ENCODE data around the gene SYCP2.

Gene SYCP2

DNA sequence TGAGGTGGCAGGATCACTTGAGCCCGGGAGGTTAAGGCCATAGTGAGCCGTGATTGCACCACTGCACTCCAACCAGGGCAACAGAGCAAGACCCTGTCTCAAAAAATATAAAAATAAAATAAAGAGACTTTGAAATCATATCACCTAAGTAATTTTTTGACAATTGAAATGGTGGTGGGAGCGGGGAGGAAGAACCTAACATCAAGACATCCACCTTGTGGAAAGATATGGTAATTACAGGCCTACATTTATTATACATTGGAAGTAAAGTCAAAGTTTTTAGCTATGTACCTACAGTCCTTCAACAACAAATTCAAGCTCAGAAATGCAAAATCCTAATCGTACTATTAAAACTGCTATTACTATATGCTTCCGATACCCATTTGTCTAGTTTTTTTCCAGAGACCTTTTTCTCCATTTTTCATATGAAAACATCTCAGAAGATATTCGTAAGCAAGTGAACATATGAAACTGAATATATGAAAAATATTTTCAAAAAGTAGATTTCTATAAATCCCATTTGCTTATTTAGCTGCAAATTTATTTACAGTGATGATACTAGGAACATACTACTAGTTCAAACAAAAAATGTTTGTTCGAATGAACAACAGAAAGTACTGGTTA is 83.3 kb downstream of the SYCP2 start:
- peak; percentile 69 for FAIRE-seq
- no peak for DNase-seq (ENCODE audit: extremely low spot score, insufficient read length, low read depth)

DNA sequence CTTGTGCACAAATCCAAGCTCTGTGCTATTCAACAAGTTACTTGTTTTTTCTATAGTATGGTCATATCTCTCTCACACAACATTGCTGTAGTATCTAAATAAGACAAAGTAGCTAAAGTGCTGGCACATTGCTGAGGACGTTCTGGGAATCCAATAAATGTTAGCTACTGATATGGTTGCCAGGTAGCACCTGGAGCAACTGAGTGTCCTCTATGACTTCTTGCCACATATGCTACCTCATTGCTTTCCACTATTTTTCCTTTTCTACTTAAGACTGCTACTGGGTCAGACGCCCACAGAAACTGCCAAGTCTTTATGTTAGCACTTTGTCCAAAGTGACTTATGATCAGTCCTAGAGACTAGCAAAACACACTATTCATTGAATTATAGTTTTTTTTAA is 85.3 kb downstream of the SYCP2 start:
- FAIRE-seq: no peak

GRCh38 chr20:59845472-59845871 is 88.0 kb downstream of the SYCP2 start:
- DNase-seq (ENCODE audit: extremely low spot score, insufficient read length, low read depth) (no peak), FAIRE-seq (no peak)

More for the DNA sequence above, 85.3 kb downstream of the SYCP2 start:
- no peak for DNase-seq (ENCODE audit: extremely low spot score, insufficient read length, low read depth)

DNA sequence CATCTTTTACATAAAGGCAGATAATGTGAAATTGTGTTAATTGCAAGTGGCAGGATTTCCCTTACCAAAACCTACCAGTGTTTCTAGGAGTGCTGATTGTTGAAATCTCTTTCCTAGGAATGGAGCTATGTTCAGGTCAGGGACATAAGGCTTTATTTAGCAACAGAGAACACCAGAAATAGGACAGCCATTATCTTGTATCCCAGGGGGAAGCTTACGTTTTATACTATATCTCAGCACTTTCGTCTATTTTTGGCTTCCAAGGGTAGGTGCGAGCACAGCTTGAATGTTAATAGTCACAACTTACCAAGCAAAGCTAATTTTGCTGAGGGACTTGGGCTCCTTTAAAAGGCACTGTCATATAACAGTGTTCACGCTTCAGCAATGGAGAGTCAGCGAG is 94.0 kb downstream of the SYCP2 start:
- DNase-seq (ENCODE audit: extremely low spot score, insufficient read length, low read depth) (no peak), FAIRE-seq (no peak)

DNA sequence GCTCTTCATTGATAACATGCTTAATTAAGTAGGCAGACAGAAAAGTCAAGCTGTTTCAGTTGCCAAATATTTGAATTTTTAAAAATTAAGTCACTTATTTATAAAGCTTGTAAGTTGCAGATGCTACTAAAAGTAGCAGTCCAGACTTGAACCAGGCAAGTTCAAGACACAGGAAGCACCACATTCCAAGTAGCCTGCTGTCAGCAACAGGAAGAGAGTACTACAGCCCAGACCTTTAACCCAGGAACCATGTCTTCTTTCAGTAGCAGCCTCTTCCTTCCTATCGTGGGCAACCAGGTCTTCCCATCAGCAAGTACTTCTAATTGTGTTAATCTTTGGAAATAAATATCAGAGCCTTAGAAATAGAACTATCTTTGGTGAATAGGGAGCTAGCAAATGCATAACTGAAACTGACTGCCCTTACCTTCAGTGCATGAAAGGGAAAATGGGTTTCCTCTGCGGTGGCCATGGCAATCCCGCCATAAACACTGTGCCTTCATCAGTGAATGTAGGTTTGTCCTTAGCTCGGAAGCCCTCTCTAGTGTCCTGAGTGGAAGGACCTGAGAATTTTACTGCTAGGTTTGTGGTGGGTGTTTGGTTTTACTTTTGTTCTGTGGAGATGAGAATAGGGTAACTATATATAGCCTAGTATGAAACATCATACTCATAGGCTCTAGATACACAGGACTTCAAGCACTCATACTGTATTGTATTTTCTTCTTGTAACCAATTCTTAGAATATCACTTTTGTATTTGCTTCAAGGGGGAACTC is 95.6 kb downstream of the SYCP2 start:
- DNase-seq (ENCODE audit: extremely low spot score, insufficient read length, low read depth) (no peak), FAIRE-seq (no peak)

GRCh38 chr20:59836767-59837166 is 96.7 kb downstream of the SYCP2 start:
- FAIRE-seq (no peak), DNase-seq (ENCODE audit: extremely low spot score, insufficient read length, low read depth) (no peak)

DNA sequence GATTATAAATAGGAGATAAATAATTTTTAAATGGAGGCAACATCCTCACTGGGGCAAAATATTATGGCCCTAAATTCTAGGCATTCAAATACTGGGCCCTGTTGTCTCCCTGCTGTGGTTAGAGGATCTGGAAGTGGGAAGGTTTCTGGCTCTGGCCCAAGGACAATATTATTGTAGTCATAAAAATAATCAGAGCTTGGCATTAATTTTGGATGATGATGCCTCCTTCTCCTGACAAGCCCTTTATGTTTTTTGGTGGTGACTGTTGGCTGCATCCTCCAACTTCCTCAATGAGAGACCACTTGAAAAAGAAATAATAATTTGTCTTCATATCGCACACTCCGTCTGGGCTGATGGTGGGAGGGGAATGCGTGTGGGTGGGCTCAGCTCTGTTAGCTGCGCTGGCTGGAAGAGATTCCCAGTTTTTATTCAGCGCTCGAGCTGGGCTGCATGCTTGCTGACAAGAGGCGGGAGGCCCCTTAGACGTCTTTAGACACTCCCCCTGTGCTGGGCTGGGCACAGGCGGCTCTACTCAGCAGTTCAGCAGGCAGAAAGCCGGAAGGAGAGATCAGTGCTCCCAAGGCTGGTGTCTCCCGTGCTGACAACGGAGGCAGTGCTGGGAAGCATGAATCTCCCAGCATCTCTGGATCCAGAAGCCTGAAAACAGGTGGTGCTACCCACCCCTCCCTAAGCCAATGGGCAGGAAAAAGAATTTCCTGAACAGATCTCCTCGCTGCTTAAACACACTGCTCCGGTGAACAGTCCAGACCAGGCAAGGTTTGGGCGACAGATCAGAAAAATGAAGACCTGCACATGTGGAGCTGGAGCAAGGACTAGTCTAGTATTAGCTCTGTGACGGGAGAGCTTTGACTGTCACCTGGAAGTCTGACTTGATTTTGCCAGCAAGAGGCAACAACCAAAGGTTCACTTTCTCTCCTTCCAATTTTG is 97.7 kb downstream of the SYCP2 start:
- DNase-seq (ENCODE audit: extremely low spot score, insufficient read length, low read depth): no peak

DNA sequence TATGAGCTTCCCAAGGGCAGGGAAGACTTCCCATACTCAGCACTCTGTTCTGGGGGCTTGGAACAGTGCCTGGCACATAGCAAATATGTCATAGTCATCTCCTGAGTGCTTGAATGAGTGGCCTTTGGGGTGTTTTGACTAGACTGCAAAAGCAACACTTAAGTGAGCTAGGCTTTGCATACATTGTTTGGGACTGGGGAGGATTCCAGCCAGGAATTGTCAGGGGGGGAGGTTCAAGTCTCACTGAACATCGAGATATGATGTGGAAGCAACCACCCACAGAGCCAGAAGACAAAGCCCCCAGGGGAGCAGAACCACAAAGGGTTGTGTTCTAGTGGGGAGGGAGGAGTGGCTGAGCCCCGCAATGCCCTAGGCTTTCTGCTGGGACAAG is 98.4 kb downstream of the SYCP2 start:
- FAIRE-seq (no peak), DNase-seq (ENCODE audit: extremely low spot score, insufficient read length, low read depth) (no peak)

More for the DNA sequence above, 97.7 kb downstream of the SYCP2 start:
- FAIRE-seq: no peak

DNA sequence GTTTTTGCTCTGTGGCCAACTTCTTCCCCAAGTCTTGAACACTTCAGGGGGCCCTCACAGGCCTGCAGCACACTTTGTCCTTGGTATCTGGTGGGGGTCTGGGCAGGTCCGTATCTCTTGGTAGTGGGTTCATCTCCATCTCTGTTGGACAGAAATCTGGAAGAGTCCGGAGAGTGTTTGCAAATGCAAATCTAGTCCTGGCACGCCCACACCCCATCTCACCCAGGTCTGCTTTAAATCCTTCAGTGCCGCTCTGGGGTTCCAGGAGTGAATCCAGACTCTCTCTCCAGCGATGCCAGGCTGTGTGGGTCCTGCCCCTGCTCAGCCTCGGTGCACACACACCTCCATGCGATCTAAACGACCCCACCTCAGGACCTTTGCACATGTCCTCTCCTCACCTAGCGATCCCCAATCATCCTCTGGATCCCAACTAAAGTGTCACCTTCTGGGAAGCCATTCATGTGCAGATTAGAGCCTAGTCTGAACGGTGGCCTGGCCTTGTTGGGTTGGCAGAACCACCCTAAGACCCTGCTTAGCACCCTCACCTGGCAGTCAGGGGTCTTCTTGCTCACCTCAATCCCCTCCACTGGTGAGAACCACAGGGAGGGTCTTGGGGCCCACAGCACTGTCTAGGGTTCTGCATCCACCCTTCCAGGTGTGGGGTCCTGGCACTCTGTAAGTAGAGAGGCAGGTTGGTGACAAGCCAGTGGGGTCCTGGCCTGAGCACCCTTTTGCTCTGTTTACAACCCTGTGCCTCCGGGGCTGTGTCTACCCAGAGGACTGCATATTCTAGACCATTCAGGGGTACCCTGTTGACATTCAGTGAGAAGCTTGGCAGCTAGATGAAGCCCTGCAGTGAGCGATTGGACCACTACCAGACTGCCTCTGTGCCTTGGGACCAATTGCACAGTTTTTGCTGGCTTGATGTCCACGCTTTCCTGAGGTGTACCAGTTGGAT is 100.8 kb downstream of the SYCP2 start:
- FAIRE-seq (no peak), DNase-seq (ENCODE audit: extremely low spot score, insufficient read length, low read depth) (no peak)

GRCh38 chr20:59831916-59832270 is 101.5 kb downstream of the SYCP2 start:
- FAIRE-seq (no peak), DNase-seq (ENCODE audit: extremely low spot score, insufficient read length, low read depth) (no peak)

- DNase-seq (ENCODE audit: extremely low spot score, insufficient read length, low read depth) (no peak), FAIRE-seq (no peak)
Measured at GRCh38 chr20:59831024-59831915, 102.2 kb downstream of the SYCP2 start.

DNA sequence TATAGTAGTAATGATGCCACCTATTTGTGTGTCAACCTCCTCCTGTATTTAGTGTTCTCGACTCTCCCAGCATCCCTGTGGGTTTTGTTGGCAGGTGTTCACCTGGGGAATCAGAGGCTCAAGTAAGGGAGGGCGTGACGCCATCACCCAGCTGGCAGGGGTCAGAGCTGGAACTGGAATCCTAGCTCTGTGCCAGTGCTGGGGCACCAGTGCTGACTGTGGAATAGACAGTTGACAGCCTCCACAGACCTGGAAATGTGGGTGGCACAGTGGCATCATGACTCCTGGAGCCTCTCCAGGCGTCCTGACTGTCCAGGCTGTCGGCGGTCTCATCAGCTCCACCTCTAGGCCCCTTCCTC is 102.8 kb downstream of the SYCP2 start:
- no peak for FAIRE-seq
- DNase-seq (ENCODE audit: extremely low spot score, insufficient read length, low read depth): no peak

DNA sequence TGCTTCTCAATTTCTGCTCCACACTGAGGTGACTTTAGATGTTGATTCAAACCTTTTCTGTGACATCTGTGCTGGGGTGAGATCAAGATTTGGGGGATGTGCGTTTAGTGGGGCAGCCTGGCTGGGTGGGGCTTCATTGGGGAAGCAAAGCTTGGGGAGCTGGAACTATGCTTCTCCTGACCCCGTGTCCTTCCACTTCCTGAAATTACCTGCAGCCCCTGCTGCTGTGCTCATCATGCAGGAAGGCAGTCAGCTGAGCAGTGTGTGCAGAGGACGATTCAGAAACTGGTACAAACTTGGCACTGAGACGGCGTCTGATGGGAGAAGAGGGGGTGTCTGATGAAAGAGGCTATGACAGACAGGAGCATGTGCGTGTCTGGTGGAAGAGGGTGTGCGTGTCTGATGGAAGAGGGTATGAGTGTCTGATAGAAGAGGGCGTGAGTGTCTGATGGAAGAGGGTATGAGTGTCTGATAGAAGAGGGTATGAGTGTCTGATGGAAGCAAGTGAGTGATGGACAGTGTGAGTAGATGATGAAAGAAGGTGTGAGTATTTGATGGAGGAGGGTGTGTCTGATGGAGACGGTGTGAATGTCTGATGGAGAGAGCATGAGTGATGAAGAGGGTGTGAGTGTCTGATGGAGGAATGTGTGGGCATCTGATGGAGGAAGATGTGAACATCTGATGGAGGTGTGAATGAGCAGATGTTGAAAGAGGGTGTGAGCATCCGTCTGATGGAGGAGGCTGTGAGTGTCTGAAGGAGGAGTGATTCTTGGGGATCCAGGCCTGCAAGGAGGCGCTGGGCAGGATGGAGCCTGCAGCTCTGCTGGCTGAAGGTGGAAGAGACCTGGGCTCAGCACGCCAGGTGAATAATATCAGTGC is 103.4 kb downstream of the SYCP2 start:
- no peak for FAIRE-seq
- DNase-seq (ENCODE audit: extremely low spot score, insufficient read length, low read depth): no peak

DNA sequence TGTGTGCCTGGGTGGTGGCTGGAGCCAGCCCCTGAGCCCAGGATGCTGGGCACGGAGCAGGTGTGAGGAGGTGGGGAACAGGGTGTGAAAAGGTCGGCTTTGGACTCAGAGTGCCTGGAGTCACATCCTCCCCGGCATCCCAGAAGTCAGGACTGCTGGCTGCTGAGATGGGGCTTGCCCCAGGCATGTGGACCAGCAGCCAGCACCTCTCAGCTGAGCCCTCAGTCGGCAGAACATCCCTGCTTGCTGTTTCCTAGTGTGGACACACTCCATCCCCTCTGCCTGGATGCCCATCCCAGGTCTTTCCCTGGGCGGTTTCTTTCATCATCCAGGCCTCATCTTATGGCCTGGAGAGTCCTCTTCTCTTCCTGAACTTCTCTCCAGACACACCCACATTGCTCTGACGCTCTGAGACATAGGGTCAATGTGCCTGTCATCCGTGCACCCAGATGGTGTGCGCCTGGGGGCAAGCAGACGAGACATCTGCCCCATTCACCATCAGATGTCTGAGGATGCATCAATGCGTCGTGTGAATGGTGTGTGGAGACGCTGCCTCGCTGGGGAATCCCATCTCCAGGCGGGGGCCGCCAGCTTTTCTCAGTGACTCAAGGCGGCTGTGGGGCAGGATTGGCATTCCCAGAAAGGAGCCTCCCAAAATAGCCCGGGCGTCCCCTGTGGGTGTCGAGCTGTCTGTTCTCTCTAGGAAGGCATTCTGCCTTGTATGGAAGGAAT is 104.2 kb downstream of the SYCP2 start:
- DNase-seq (ENCODE audit: extremely low spot score, insufficient read length, low read depth) (no peak), FAIRE-seq (no peak)

GRCh38 chr20:59828125-59829053 is 105.0 kb downstream of the SYCP2 start:
- no peak for DNase-seq (ENCODE audit: extremely low spot score, insufficient read length, low read depth)
- FAIRE-seq: no peak

All from GM18507 (cell line).